GM21786 (cell line): ENCODE results near the gene TEX9.

Experiments
- ATAC-seq: cut with Tn5 transposase; IDR thresholded peaks from one replicate; pipeline ENCODE4 v1.9.1; 2021; ENCODE audit not compliant: unreplicated experiment

The TEX9 gene

GRCh38 chr15:56440214-56440770, 75.1 kb downstream of the TEX9 start:
- ATAC-seq = no peak

- no peak for ATAC-seq
Observed at GRCh38 chr15:56442354-56442753, 77.1 kb downstream of the TEX9 start.

- ATAC-seq = no peak
Observed at GRCh38 chr15:56445746-56446145, 80.5 kb downstream of the TEX9 start.

GRCh38 chr15:56454836-56455235, 89.6 kb downstream of the TEX9 start:
- no peak for ATAC-seq

- ATAC-seq = no peak
Observed at GRCh38 chr15:56456229-56456628, 91.0 kb downstream of the TEX9 start.

GRCh38 chr15:56459096-56459495, 93.9 kb downstream of the TEX9 start:
- no peak for ATAC-seq

- no peak for ATAC-seq
Observed at GRCh38 chr15:56460071-56460470, 94.8 kb downstream of the TEX9 start.

- no peak for ATAC-seq
Observed at GRCh38 chr15:56460947-56461346, 95.7 kb downstream of the TEX9 start.

GRCh38 chr15:56464893-56465520, 99.8 kb downstream of the TEX9 start, which contains the start of gene MNS1:
Gene MNS1 (minus strand): TSS chr15:56465137. CDS start chr15:56464972, 165 bp downstream.
- peak; percentile 99 for ATAC-seq

GRCh38 chr15:56467616-56468015, 102.4 kb downstream of the TEX9 start:
- ATAC-seq = no peak

- ATAC-seq = peak; percentile 48
Observed at GRCh38 chr15:56468401-56468800, 103.2 kb downstream of the TEX9 start.

GRCh38 chr15:56469483-56469882, 104.3 kb downstream of the TEX9 start:
- ATAC-seq = no peak

- no peak for ATAC-seq
Observed at GRCh38 chr15:56471440-56472069, 106.3 kb downstream of the TEX9 start.

GRCh38 chr15:56472278-56472677, 107.1 kb downstream of the TEX9 start:
- ATAC-seq = no peak

GRCh38 chr15:56473017-56473416, 107.8 kb downstream of the TEX9 start:
- no peak for ATAC-seq

GRCh38 chr15:56475351-56475750, 110.1 kb downstream of the TEX9 start:
- ATAC-seq = no peak
